H7 (cell line): ENCODE measurements around the gene BRD1. TPM values are rescaled to one million over a fixed set of nuclear protein-coding genes. Genes with fewer than 3 reads are reported as not detected.
"Not testable (repeated sequence)": the region's sequence is repeated elsewhere in the genome, so short reads cannot be mapped to it uniquely, and the experiment has no call there.

Source experiments
- DNase-seq: peaks from one replicate; pipeline ENCODE4 v3.0.0; 2012
- H3K27me3 ChIP-seq: 2 replicates; pipeline ENCODE4 v1.6.0; 2011; ENCODE audit warnings: mild to moderate bottlenecking, low read length; ENCODE audit not compliant: control insufficient read depth, insufficient read depth
- H3K36me3 ChIP-seq: replicated peaks from 2 replicates; pipeline ENCODE4 v1.5.1; 2011; ENCODE audit warnings: low read length; ENCODE audit not compliant: control insufficient read depth, insufficient read depth
- H3K4me3 ChIP-seq: 2 replicates; pipeline ENCODE4 v1.5.1; 2011; ENCODE audit warnings: low read depth, mild to moderate bottlenecking, control low read depth, low read length, moderate library complexity; ENCODE audit not compliant: insufficient read depth
- total RNA-seq: library from RNA; depleted of rRNA; stranded (reverse); fragments of >200 nt; shearing (Covaris generic); gene quantifications from 2 replicates; pipeline ENCODE4 v1.2.3, GENCODE V29; 2014

BRD1 gene
- total RNA-seq, 1 experiment from 2014 or later: 24.9 TPM

GRCh38 chr22:49824185-49824925, 3.3 kb downstream of the BRD1 start:
- H3K27me3 ChIP-seq: peaks cover 1% of the 10 kb centered on the region; the same call in 1 of the 2 replicates
- H3K4me3 ChIP-seq: no peak overlapping the region
- DNase-seq: no peak
- peaks cover 22% of the 10 kb centered on the region for H3K36me3 ChIP-seq

- no peak for DNase-seq
- H3K36me3 ChIP-seq: peaks cover 22% of the 10 kb centered on the region
- peaks cover 1% of the 10 kb centered on the region; the same call in 1 of the 2 replicates for H3K27me3 ChIP-seq
- H3K4me3 ChIP-seq: no peak overlapping the region
These were observed 4.2 kb downstream of the BRD1 start for GRCh38 chr22:49823289-49824045.

- DNase-seq, H3K4me3 ChIP-seq, H3K27me3 ChIP-seq: not testable (repeated sequence)
- peaks cover 30% of the 10 kb centered on the region for H3K36me3 ChIP-seq
These were observed 5.9 kb downstream of the BRD1 start for GRCh38 chr22:49821741-49822140.

GRCh38 chr22:49820984-49821383, 6.7 kb downstream of the BRD1 start:
- peak; percentile 46 for DNase-seq
- Histone ChIP-seq H3K27me3 (no peaks in the 10 kb centered on the region), H3K4me3 (no peak overlapping the region), H3K36me3 (peaks cover 30% of the 10 kb centered on the region)

GRCh38 chr22:49817359-49817758, 10.3 kb downstream of the BRD1 start:
- peaks cover 18% of the 10 kb centered on the region for H3K36me3 ChIP-seq
- no peak for DNase-seq
- H3K4me3 ChIP-seq: no peak overlapping the region
- no peaks in the 10 kb centered on the region for H3K27me3 ChIP-seq

- DNase-seq: peak; percentile 50
- Histone ChIP-seq H3K4me3 (no peak overlapping the region), H3K27me3 (no peaks in the 10 kb centered on the region), H3K36me3 (peaks cover 13% of the 10 kb centered on the region)
These were observed 12.0 kb downstream of the BRD1 start for GRCh38 chr22:49815641-49816091.

- Histone ChIP-seq H3K27me3 (no peaks in the 10 kb centered on the region), H3K36me3 (peaks cover 8% of the 10 kb centered on the region)
These were observed 12.8 kb downstream of the BRD1 start for GRCh38 chr22:49814856-49815255.

GRCh38 chr22:49814164-49814686, 13.4 kb downstream of the BRD1 start:
- no peak overlapping the region for H3K4me3 ChIP-seq
- peaks cover 8% of the 10 kb centered on the region for H3K36me3 ChIP-seq
- no peak for DNase-seq
- H3K27me3 ChIP-seq: no peaks in the 10 kb centered on the region

More at GRCh38 chr22:49814856-49815255, 12.8 kb downstream of the BRD1 start:
- DNase-seq: peak; percentile 46
- H3K4me3 ChIP-seq: no peak overlapping the region

- Histone ChIP-seq H3K4me3 (no peak overlapping the region), H3K36me3 (peaks cover 3% of the 10 kb centered on the region), H3K27me3 (no peaks in the 10 kb centered on the region)
- no peak for DNase-seq
These were observed 14.8 kb downstream of the BRD1 start for GRCh38 chr22:49812838-49813237.

GRCh38 chr22:49811020-49811791, 16.5 kb downstream of the BRD1 start:
- H3K27me3 ChIP-seq: no peaks in the 10 kb centered on the region
- H3K4me3 ChIP-seq: no peak overlapping the region
- H3K36me3 ChIP-seq: no peaks in the 10 kb centered on the region
- DNase-seq: no peak

- Histone ChIP-seq H3K4me3 (no peak overlapping the region), H3K27me3 (no peaks in the 10 kb centered on the region), H3K36me3 (no peaks in the 10 kb centered on the region)
- DNase-seq: no peak
These were observed 17.2 kb downstream of the BRD1 start for GRCh38 chr22:49810363-49811019.

GRCh38 chr22:49807780-49808708, 19.6 kb downstream of the BRD1 start:
- no peak for DNase-seq
- H3K4me3 ChIP-seq: no peak overlapping the region

GRCh38 chr22:49807129-49807528, 20.5 kb downstream of the BRD1 start:
- no peaks in the 10 kb centered on the region; the same call in 1 of the 2 replicates for H3K36me3 ChIP-seq
- DNase-seq: no peak
- no peaks in the 10 kb centered on the region for H3K27me3 ChIP-seq
- no peak overlapping the region for H3K4me3 ChIP-seq

More at GRCh38 chr22:49807780-49808708, 19.6 kb downstream of the BRD1 start:
- Histone ChIP-seq H3K27me3 (no peaks in the 10 kb centered on the region), H3K36me3 (no peaks in the 10 kb centered on the region; the same call in 1 of the 2 replicates)
